Loucy (cell line): ENCODE data around the gene MET.

Source experiments
- H2AFZ ChIP-seq: fragments of 200-600 bp; sonication (generic); 2 replicates; pipeline ENCODE4 v1.6.0; 2016; ENCODE audit warnings: antibody characterized with exemption, mild to moderate bottlenecking, low read length, moderate library complexity
- H3F3A ChIP-seq: fragments of 200-600 bp; 2 replicates; pipeline ENCODE4 v1.6.0; 2016; ENCODE audit warnings: antibody characterized with exemption, low read depth, mild to moderate bottlenecking
- H3K27me3 ChIP-seq: fragments of 200-600 bp; sonication (generic); 2 replicates; pipeline ENCODE4 v1.6.1; 2014; ENCODE audit warnings: low read length, mild to moderate bottlenecking; ENCODE audit not compliant: insufficient read depth, poor library complexity, severe bottlenecking
- H3K36me3 ChIP-seq: fragments of 200-600 bp; sonication (generic); 2 replicates; pipeline ENCODE4 v1.6.1; 2016; ENCODE audit warnings: low read length; ENCODE audit not compliant: insufficient read depth
- H3K4me1 ChIP-seq: fragments of 200-600 bp; sonication (generic); 2 replicates; pipeline ENCODE4 v1.5.1; 2014; ENCODE audit warnings: low read length, mild to moderate bottlenecking; ENCODE audit not compliant: insufficient read depth, poor library complexity, severe bottlenecking
- H3K4me2 ChIP-seq: fragments of 200-600 bp; sonication (generic); 2 replicates; pipeline ENCODE4 v1.6.0; 2014; ENCODE audit warnings: antibody characterized with exemption, low read length, low read depth, mild to moderate bottlenecking; ENCODE audit not compliant: poor library complexity, severe bottlenecking
- H3K4me3 ChIP-seq: fragments of 200-600 bp; sonication (generic); 2 replicates; pipeline ENCODE4 v1.5.1; 2014; ENCODE audit warnings: low read length, mild to moderate bottlenecking, mixed read lengths; ENCODE audit not compliant: poor library complexity, severe bottlenecking
- H3K79me2 ChIP-seq: fragments of 200-600 bp; sonication (generic); 2 replicates; pipeline ENCODE4 v1.6.1; 2014; ENCODE audit warnings: low read length; ENCODE audit not compliant: insufficient read depth
- H3K9ac ChIP-seq: fragments of 200-600 bp; sonication (generic); 2 replicates; pipeline ENCODE4 v1.6.0; 2014; ENCODE audit warnings: mild to moderate bottlenecking, low read depth, low read length, moderate library complexity; ENCODE audit not compliant: poor library complexity, severe bottlenecking
- H3K9me2 ChIP-seq: fragments of 200-600 bp; sonication (generic); replicated peaks from 2 replicates; pipeline ENCODE4 v1.6.1; 2016; ENCODE audit warnings: low read depth, low read length, mixed read lengths
- H3K9me3 ChIP-seq: fragments of 200-600 bp; sonication (generic); 2 replicates; pipeline ENCODE4 v1.6.1; 2014; ENCODE audit warnings: mild to moderate bottlenecking, antibody characterized with exemption, low read length, low read depth; ENCODE audit not compliant: insufficient read depth
- H4K20me1 ChIP-seq: fragments of 200-600 bp; sonication (generic); 2 replicates; pipeline ENCODE4 v1.6.0; 2014; ENCODE audit warnings: antibody characterized with exemption, low read length, mild to moderate bottlenecking; ENCODE audit not compliant: insufficient read depth, poor library complexity, severe bottlenecking
- CTCF ChIP-seq: fragments of 200-600 bp; sonication (generic); conservative IDR thresholded peaks from 2 replicates; pipeline ENCODE4 v1.5.1; 2014; ENCODE audit warnings: mild to moderate bottlenecking, antibody characterized with exemption, low read length
- EZH2phosphoT487 ChIP-seq: fragments of 200-600 bp; IDR thresholded peaks from 2 replicates; pipeline ENCODE4 v1.6.1; 2018; ENCODE audit warnings: antibody characterized with exemption, mild to moderate bottlenecking, moderate library complexity, borderline replicate concordance

The MET gene

GRCh38 chr7:116836911-116837310, 164.9 kb downstream of the MET start:
- Histone ChIP-seq H3K9me2 (no peaks in the 10 kb centered on the region), H3K27me3 (no peaks in the 10 kb centered on the region), H3K4me1 (no peaks in the 10 kb centered on the region), H4K20me1 (no peaks in the 10 kb centered on the region), H3K9ac (no peak overlapping the region), H3K4me2 (no peak overlapping the region), H3K9me3 (no peaks in the 10 kb centered on the region), H3K4me3 (no peak overlapping the region), H2AFZ (no peak overlapping the region), H3F3A (no peaks in the 10 kb centered on the region), H3K79me2 (no peaks in the 10 kb centered on the region), H3K36me3 (no peaks in the 10 kb centered on the region)
- no peak for TF ChIP-seq EZH2phosphoT487
- no peak for TF ChIP-seq CTCF

GRCh38 chr7:116837586-116837985, 165.6 kb downstream of the MET start:
- no peaks in the 10 kb centered on the region for H3K36me3 ChIP-seq
- H3K4me3 ChIP-seq = no peak overlapping the region
- H3K9ac ChIP-seq = no peak overlapping the region
- TF ChIP-seq CTCF (no peak), EZH2phosphoT487 (no peak)
- no peaks in the 10 kb centered on the region for H3K4me1 ChIP-seq
- no peak overlapping the region for H3K4me2 ChIP-seq
- H3F3A ChIP-seq = no peaks in the 10 kb centered on the region
- no peaks in the 10 kb centered on the region for H3K9me2 ChIP-seq
- H3K79me2 ChIP-seq = no peaks in the 10 kb centered on the region
- no peak overlapping the region for H2AFZ ChIP-seq
- no peaks in the 10 kb centered on the region for H3K27me3 ChIP-seq
- H4K20me1 ChIP-seq = no peaks in the 10 kb centered on the region
- no peaks in the 10 kb centered on the region for H3K9me3 ChIP-seq

GRCh38 chr7:116840256-116840655, 168.3 kb downstream of the MET start:
- H3K4me2 ChIP-seq = no peak overlapping the region
- H3F3A ChIP-seq = no peaks in the 10 kb centered on the region
- no peak overlapping the region for H2AFZ ChIP-seq
- H3K9ac ChIP-seq = no peak overlapping the region
- H3K4me3 ChIP-seq = no peak overlapping the region
- H4K20me1 ChIP-seq = no peaks in the 10 kb centered on the region
- H3K36me3 ChIP-seq = no peaks in the 10 kb centered on the region
- H3K79me2 ChIP-seq = no peaks in the 10 kb centered on the region
- H3K9me3 ChIP-seq = no peaks in the 10 kb centered on the region
- no peaks in the 10 kb centered on the region for H3K9me2 ChIP-seq
- H3K27me3 ChIP-seq = no peaks in the 10 kb centered on the region
- TF ChIP-seq CTCF (no peak), EZH2phosphoT487 (no peak)
- H3K4me1 ChIP-seq = no peaks in the 10 kb centered on the region
